Middle frontal gyrus (tissue), 1 donor: ENCODE data around the gene PARP3.

Source experiments
- DNase-seq: peaks from one replicate; pipeline ENCODE4 v3.0.0-alpha.2; 2015; ENCODE audit warnings: low spot score; ENCODE audit errors: extremely low spot score

The PARP3 gene

DNA sequence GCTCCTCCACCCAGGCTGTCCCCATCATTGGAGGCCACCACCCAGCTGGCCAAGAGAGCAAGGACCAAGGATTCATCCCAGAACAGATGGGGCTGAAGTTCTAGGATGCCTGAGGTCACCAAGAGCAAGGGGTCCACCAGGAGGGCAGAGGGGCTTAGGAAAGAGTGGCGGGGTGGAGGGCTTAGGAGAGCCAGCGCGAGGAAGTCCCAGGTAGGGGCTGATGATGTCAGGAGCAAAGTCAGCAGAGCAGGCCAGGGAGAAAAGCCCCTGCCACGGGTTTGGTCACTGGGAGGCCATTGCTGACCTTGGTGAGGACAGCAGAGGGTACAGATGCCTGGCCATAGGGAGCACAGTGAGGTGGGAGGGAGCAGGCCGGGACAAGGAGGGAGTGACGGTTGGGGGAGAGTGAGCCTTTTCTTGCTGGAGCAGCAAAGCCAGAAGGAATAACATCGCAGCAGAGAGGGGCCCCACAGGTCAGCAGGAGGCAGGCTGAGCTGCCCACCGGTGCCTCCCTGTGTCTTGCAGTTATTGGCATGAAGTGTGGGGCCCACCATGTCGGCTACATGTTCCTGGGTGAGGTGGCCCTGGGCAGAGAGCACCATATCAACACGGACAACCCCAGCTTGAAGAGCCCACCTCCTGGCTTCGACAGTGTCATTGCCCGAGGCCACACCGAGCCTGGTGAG, 5.2 kb downstream of the PARP3 start:
- no peak for DNase-seq

DNA sequence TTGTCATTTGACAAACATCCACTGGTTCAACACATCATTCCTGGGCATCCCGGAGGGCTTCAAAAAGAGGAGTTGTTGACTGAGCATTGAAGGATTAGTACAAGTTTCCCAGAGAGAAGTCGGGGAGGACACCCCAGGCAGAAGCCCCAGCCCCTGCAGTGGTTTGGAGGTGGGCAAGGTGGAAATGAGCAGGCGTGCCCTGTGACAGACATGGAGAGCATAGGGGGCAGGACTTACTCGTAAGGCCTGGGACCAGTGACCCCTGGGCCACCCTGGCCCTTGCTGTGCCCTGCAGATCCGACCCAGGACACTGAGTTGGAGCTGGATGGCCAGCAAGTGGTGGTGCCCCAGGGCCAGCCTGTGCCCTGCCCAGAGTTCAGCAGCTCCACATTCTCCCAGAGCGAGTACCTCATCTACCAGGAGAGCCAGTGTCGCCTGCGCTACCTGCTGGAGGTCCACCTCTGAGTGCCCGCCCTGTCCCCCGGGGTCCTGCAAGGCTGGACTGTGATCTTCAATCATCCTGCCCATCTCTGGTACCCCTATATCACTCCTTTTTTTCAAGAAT, 5.9 kb downstream of the PARP3 start:
- no peak for DNase-seq

DNA sequence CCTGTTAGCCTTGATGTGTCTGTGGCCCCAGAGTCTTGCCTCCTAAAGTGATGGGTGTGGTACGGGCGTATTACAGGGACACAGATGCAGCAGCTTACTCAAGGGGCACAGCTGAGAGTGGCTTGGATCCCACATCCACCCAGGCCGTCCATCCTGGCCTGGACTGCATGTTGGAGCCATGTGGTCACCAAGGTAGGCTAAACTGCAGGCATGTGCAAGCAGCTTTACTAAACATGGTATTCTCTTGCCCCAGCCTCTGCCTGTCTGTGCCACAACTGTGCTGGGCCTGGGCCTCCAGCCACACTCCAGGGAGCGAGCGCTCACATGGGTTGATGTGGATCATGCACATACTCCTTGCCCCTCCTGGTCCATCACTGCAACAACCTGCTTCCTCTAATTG, 7.0 kb downstream of the PARP3 start:
- no peak for DNase-seq

DNA sequence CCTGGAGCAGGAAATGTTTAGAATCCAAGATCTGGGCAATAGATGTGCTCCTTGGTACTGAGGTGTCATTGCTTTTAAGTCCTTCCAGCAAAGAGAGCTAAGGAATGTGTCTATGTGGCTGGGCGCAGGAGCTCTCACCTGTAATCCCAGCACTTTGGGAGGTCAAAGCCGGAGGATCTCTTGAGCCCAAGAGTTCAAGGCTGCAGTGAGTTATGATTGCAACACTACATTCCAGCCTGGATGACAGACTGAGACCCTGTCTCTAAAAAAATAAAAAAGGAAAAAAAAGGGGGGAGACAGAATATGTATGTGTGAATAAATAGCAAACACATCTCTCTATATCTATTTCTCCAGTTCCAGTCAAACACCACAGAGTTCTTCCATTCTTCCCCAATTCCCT, 8.7 kb downstream of the PARP3 start:
- DNase-seq: no peak

DNA sequence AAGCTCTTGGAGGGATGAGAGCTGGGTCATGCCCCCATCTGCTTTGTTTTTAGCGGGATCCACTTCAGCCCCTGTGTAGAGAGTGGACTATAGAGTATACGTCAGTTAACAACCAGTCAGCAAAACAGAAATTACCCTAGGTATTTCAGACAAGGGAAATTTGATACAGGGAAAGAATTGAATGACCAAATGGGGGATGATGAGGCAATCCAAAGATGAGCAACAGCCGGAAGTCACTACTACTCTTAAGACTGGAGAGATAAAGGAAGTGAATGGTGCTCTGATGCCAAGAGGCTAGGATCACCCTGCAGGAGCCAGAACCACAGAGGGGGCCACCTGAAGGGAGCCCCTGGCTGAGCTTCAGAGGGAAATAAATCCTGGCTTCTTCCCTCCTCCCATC, 11.3 kb downstream of the PARP3 start:
- DNase-seq: no peak

DNA sequence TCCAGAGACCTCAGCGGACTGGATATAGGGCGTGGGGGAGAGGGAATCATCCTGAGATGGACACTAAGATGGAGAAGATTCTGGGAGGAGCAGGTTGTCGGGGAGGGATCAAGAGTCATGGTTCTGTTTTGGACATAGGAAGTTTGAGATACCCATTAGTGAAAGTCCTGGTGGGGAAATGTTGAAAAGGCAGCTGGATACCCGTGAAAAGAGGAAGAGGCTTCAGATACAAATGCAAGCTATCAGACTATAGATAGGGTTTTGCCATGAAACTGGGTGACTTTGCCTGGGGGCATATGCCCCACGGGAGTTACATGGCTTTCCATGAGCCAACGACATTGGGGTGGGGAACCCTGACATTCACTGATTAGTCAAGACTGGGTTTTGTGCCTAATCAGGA, 11.9 kb downstream of the PARP3 start:
- no peak for DNase-seq

DNA sequence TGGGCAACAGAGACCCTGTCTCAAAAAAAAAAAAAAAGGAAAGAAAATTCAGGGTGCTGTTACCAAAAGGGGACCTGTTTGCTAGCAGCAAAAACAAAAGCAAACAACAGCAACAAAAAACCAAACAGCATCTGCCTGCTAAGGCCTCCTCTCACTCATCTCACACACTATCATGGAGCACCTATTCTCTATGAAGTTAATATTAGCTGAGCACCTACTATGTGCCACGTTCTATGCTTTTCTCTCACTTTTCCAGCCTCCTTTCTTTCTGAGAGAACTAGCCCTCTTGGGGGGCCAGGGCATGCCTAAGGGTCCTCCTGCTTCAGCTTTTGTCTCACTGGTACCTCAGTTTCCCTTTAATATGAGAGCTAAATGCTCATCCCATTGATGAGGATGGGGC, 12.6 kb downstream of the PARP3 start:
- DNase-seq: no peak

DNA sequence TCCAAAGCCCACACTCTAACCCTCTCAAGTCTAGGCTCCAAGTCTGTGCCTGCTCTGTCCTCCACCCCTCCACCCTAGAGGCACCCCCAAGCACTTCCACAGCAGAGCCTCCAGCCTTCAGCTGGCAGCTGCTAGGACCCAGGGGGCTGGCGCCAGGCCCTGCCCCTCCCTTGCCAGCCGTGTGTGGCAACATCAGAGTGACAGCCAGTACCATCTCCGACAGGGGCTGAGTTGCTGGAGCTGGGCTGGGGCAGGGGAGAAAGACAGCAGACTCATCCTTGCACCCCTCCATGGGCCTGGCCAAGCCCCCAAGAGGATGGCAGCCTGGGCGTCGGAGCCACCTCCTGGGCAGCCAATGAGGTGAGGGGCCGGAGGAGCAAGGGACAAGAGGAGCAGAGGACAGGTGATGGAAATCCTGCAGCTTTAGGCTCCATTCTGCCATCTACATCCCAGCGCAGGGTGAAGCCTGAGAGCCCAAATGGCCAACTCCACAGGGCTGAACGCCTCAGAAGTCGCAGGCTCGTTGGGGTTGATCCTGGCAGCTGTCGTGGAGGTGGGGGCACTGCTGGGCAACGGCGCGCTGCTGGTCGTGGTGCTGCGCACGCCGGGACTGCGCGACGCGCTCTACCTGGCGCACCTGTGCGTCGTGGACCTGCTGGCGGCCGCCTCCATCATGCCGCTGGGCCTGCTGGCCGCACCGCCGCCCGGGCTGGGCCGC, 13.2 kb downstream of the PARP3 start, which contains the start of gene GPR62:
Gene GPR62, plus strand, starts transcription at position 207 of the 718 bp plus-strand sequence. Its CDS starts 272 bp downstream, at position 479.
- peak; percentile 62 for DNase-seq

DNA sequence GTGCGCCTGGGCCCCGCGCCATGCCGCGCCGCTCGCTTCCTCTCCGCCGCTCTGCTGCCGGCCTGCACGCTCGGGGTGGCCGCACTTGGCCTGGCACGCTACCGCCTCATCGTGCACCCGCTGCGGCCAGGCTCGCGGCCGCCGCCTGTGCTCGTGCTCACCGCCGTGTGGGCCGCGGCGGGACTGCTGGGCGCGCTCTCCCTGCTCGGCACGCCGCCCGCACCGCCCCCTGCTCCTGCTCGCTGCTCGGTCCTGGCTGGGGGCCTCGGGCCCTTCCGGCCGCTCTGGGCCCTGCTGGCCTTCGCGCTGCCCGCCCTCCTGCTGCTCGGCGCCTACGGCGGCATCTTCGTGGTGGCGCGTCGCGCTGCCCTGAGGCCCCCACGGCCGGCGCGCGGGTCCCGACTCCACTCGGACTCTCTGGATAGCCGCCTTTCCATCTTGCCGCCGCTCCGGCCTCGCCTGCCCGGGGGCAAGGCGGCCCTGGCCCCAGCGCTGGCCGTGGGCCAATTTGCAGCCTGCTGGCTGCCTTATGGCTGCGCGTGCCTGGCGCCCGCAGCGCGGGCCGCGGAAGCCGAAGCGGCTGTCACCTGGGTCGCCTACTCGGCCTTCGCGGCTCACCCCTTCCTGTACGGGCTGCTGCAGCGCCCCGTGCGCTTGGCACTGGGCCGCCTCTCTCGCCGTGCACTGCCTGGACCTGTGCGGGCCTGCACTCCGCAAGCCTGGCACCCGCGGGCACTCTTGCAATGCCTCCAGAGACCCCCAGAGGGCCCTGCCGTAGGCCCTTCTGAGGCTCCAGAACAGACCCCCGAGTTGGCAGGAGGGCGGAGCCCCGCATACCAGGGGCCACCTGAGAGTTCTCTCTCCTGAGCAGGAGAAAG, 14.0 kb downstream of the PARP3 start:
- DNase-seq: no peak

DNA sequence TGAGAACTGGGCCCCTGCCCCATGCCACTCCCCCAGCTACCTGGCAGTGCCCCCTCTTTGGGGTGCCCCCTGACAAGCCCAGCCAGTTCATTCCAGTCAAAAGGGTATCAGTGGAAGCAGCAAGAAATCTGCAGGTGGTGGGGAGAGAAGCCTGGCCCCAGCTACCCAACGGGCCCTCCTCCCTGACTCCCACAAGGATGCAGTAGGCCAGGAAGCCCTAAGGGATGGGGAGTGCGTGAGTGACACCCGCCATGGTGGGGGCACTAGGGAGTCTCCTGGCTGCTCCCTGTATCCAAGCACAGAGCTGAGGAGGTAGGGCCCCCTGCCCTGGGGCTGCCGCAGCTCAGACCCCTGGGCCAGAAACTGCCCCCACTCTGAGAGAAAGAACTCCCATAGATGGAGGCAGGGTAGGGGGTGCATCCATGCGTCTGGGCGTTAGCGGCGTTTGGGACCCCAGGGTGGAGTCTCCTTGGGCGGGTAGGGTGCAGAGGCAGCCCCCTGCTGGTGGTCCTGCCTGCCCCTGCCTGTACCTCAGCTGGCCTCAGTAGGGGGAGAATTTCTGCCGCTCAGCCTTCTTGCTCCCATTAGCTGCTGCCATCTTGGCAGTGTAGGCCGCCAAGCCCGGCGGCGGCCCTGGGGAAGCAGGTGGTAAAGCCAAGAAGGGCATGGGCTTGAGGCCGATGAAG, 15.5 kb downstream of the PARP3 start:
- DNase-seq: no peak

DNA sequence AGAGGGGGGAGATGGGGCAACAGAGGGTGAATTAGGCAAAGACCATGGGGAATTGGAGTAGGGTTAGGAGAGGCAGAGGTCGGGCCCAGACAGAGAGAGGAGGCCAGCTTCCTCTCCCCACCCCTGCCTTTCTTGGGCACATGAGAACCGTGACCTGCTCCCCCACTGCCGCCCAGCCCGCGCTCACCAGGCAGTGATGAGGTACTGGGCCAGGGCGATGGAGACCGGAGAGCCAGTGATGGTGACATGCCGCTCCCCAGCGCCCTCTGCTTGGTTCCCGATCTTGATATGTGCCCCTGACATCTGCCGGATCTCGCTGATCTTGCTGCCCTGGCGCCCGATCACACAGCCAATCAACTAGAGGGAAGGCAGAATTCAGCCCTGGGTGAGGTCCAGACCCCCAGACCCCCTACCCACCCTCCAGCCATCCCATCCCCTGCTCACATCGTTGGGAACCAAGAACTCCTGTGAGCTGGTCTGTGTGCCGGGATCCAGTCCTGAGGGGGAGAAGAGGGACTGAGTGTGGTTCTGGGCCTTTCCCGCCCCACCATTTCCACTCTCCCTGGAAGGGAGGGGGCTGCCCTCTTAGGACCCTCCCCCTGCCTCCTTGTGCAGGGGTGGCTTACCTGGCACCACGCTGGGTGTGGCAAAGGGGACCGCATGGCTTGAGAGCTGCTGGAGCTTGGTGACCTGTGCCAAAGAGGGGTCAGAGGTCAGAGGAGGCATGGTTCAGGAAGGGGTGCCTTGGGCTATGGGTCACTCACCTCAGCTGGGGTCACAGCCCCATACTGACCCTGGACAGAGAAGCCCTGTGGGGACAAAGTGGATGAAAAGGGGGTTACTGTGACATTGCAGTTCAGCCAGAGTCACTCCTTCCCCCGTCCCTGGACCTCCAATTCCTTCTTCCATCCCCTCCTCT, 16.7 kb downstream of the PARP3 start:
- DNase-seq: no peak

DNA sequence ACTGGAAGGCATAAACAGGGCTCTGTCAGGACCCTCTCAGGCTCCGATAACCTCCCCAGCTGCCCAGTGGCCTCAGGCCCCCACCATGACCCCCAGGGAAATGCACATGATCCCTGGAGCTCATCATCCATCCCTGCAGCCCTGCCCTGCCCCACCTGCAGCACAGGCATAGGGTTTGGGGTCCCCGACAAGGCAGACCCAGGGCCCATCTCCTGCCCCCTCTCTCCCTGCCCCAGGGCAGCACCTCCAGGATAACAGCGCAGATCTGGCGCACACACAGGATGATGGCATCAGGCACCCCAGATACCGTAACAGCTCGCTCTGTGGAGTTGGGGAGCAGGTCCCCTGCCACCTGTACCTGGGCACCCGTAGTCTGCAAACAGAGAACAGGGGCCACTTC, 17.5 kb downstream of the PARP3 start:
- DNase-seq: no peak

DNA sequence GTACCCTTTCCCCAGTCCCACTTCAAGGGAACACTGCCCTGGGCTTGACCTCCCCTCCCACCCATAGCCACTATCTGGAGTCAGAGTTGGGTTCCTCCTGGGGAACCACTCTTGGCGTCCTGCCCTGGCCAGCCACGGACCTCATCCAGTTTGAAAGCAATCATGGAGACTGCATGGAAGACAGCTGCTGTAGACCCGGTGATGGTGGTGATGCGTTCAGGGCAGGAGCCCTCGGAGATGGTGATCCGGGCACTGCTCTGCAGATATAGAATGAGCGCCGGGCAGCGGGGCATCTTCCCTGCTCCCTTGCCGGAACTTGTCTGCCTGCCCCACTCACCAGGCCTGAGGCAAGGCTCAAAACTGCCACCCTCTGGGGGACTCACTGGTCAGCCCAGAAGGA, 18.2 kb downstream of the PARP3 start:
- no peak for DNase-seq

DNA sequence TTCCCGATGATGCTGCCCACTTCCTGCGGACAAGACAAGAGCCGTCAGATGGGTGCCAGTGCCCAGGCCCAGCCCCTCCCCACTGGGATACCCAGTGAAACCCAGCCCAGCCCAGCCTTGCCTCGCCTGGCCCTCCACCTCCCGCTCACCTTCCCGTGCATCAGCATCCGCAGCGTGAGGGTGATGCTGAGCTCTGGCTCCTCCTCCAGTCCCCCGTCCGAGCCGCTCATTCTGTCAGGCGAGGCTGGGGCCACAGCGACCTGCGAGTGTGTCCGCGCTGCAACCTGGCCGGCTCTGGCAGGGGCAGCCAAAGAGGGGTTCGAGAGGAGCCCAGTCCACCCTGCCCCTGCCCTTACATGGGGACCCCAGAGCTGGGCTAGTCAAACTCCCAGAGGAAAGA, 18.8 kb downstream of the PARP3 start:
- DNase-seq: no peak

DNA sequence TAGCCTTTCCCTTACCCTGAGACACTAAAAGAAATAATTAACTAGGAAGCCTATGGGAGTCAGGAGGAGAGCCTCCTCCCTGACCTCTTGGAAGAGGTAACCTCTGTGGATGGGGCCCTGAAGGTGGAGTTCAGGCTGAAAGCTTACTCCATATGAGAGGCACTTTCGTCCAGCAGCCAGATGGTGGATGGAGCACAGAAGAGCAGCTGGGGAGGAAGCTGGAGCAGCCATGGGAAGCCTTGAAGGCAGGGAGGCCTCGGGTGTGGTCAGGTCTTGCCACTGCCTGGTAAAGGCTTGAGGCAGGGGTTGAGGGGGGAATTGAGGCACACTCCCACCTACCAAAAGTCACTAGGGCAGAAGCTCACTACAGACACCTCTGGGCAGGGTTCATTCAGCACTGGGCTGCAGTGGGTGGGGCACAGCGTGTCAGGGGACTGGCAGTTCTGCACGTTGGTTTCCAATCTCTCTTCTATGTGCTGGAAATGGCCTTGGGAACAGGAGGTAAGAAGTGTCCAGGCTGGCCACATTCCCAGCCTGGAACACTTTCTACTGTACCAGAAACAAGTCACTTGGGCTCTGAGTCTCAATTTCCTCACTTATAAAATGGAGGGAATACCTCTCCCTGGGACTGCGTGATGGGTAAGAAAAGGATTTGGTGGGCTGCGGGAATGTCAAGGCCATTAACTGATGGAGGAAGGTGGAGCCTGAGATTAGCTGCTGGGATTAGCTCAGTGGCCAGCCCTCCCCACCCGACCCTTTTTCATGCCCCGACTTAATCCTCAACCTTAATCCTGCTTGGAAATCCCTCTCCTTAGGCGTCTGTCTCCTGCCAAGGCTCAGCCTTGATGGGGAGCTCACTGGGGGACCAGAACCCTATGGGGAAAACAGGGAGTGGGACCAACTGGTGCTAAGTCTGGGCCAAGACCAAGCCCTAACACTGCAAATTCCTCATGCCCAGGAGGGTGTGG, 19.7 kb downstream of the PARP3 start:
- DNase-seq: no peak

DNA sequence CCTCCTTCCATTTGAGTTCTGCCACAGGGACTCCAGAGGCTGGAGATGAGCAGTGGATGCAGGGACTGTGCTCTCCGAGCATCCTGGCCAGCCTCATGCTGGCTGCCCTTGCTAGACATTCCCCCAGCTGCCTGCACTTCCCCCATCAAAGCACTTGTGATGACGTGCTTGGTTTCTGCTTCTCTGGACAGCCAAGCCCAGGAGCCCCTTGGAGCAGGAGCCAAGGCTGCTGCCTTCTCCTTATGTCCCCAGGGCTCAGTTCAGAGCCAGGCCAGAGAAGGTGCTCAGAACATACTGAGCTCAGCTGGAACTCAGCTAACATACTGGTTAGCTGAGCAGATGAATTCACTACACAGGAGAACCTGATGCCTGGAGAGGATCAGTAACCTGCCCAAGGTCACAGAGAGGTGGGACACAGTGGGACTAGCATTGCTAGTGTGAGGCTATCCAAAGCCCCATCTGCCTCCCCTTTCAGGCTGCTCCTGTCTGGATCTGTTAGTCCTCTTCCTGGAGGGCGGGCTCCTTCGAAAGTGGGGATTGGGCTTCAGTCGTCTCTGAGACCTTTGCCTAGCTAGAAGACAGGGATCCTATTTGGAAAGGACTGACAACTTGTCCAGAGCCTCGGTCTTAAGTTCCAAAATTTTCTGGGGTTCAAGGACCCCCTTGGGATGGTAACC, 20.8 kb downstream of the PARP3 start:
- no peak for DNase-seq

DNA sequence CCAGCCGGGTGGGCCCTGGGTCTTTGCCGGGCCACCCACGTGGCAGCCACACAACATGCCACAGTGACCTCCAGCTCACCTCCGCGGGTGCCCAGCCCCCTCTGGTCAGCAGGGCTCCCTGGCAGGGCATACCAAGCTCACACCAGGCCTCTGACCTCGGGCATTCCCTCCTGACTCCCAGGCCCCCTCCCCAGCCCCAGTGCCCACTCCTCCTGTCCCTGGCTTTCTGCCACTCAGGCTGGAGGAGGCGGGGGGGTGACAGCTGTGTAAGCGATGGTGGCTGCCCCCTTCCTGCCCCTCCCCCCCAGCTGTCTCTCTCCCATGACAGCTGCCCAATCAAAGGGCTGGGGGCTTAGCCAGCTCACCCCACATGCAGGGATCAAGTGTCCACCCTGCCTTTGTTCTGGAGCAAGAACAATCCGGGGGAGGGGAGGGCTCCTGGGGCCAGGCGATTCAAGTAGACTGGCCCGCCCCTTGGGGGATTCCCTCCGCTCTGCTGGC, 21.8 kb downstream of the PARP3 start:
- DNase-seq: no peak

DNA sequence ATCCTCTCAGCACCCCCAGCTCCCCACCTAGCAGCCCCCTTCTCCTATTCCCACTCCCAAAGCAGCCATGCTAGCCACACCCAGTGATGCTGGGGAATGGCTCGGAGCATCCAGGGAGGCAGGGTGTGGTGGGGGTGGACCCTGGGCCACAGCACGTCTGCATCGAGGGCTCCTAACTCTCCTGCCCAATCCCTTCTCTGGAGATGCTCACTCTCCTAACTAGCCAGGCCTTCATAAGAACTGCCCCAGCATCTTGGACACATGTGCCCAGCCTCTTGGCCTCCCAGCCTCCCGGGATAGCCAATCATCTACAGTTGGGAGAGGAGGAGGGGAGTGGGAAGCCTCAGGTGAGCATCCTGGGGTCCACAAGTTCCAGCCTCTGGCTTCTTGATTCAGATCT, 22.4 kb downstream of the PARP3 start:
- no peak for DNase-seq
